Measurements from ENCODE around the gene KCNAB3.

Gene KCNAB3

GRCh38 chr17:7897090-7897489 is 32.6 kb downstream of the KCNAB3 start:
- no peak for DNase-seq

- DNase-seq, result no peak
These were observed 34.8 kb downstream of the KCNAB3 start for GRCh38 chr17:7894866-7895265.

GRCh38 chr17:7894226-7894625 is 35.4 kb downstream of the KCNAB3 start:
- no peak for DNase-seq

- DNase-seq, result no peak
These were observed 36.3 kb downstream of the KCNAB3 start for GRCh38 chr17:7893187-7893880.

GRCh38 chr17:7889166-7889955 is 40.3 kb downstream of the KCNAB3 start:
- DNase-seq, result peak; percentile 93

- no peak for DNase-seq
These were observed 41.3 kb downstream of the KCNAB3 start, which contains the start of gene CHD3 for GRCh38 chr17:7888184-7888920. Gene CHD3, plus strand, starts transcription at chr17:7888789. Its CDS starts 212 bp downstream, at chr17:7889001.

- peak; percentile 86 for DNase-seq
These were observed 42.0 kb downstream of the KCNAB3 start for GRCh38 chr17:7887482-7888183.

- DNase-seq, result peak; percentile 75
These were observed 42.6 kb downstream of the KCNAB3 start for GRCh38 chr17:7887038-7887481.

- no peak for DNase-seq
These were observed 43.2 kb downstream of the KCNAB3 start for GRCh38 chr17:7886227-7887037.

GRCh38 chr17:7885367-7886226 is 44.1 kb downstream of the KCNAB3 start:
- DNase-seq, result no peak

- DNase-seq, result no peak
These were observed 44.9 kb downstream of the KCNAB3 start for GRCh38 chr17:7884581-7885366.

GRCh38 chr17:7883781-7884386 is 45.8 kb downstream of the KCNAB3 start:
- no peak for DNase-seq

- no peak for DNase-seq
These were observed 47.0 kb downstream of the KCNAB3 start for GRCh38 chr17:7882629-7883028.

GRCh38 chr17:7882068-7882467 is 47.6 kb downstream of the KCNAB3 start:
- peak; percentile 54 for DNase-seq

- peak; percentile 54 for DNase-seq
These were observed 48.2 kb downstream of the KCNAB3 start for GRCh38 chr17:7881276-7882054.

- no peak for DNase-seq
These were observed 49.4 kb downstream of the KCNAB3 start for GRCh38 chr17:7880076-7880868.

- DNase-seq, result no peak
These were observed 51.4 kb downstream of the KCNAB3 start for GRCh38 chr17:7878234-7878633.

- DNase-seq, result no peak
These were observed 53.8 kb downstream of the KCNAB3 start for GRCh38 chr17:7875804-7876370.

All from NCI-H2029 (cell line).